SK-N-SH treated with all-trans-retinoic acid at 6 μM for 48 hours (cell line): ENCODE measurements around the gene PTTG1IP.

Experiments used
- ATAC-seq: fragments of 200-7000 bp; cut with Tn5 transposase; 3 replicates; pipeline ENCODE4 v1.9.1; 2020; ENCODE audit warnings: mild to moderate bottlenecking, moderate library complexity
- PATZ1 ChIP-seq: fragments of 250-450 bp; sonication (Bioruptor Pico); IDR thresholded peaks from 2 replicates; pipeline ENCODE4 v1.8.0; 2020; ENCODE audit warnings: mild to moderate bottlenecking, moderate library complexity, borderline replicate concordance
- PPARA ChIP-seq: fragments of 250-450 bp; sonication (Bioruptor Pico); IDR thresholded peaks from 2 replicates; pipeline ENCODE4 v1.5.0; 2020; ENCODE audit warnings: mild to moderate bottlenecking, borderline replicate concordance
- TCF4 ChIP-seq: fragments of 250-450 bp; sonication (Bioruptor Pico); IDR thresholded peaks from 2 replicates; pipeline ENCODE4 v1.8.0; 2021; ENCODE audit warnings: mild to moderate bottlenecking, moderate library complexity, borderline replicate concordance
- TSHZ2 ChIP-seq: fragments of 250-450 bp; sonication (Bioruptor Pico); IDR thresholded peaks from 2 replicates; pipeline ENCODE4 v1.5.0; 2020; ENCODE audit warnings: mild to moderate bottlenecking, moderate library complexity
- ZNF70 ChIP-seq: fragments of 450-650 bp; formaldehyde crosslinking; IDR thresholded peaks from 2 replicates; pipeline ENCODE4 v1.5.0; 2020; ENCODE audit warnings: mild to moderate bottlenecking, moderate library complexity

The PTTG1IP gene

DNA sequence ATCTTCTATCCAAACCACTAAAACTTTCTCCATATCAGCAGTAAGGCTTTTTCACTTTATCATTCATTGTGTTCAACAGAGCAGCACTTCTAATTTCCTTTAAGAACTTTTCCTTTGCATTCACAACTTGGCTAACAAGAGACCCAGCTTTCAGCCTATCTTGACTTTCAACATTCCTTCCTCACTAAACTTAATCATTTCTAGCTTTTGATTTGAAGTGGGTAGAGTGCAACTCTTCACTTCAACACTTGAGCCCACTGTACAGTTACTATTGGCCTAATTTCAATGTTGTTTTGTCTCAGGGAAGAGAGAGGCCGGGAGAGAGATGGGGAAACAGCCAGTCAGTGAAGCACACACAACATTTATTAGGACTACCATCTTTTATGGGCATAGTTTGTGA is 73.8 kb downstream of the PTTG1IP start:
- no peak for ATAC-seq
- TF ChIP-seq TCF4 (CRISPR knock-in tag): no peak
- no peak for TF ChIP-seq TSHZ2 (CRISPR knock-in tag)
- no peak for TF ChIP-seq ZNF70 (CRISPR knock-in tag)
- no peak for TF ChIP-seq PPARA (CRISPR knock-in tag)
- no peak for TF ChIP-seq PATZ1
